ENCODE data around the gene RGS21.

GRCh38 chr1:192274588-192274987, 42.2 kb upstream of the RGS21 start:
- TF ChIP-seq CTCF (IDR thresholded peaks at IDR 0.05) (no peak), EZH2phosphoT487 (IDR thresholded peaks at IDR 0.05) (no peak), EZH2 (IDR thresholded peaks at IDR 0.05) (no peak)

Data from neural progenitor cell (in vitro differentiated cells).